Parathyroid adenoma (tissue), 2 donors: ENCODE measurements around the gene RUFY4.

ENCODE experiments used
- H2AFZ ChIP-seq: fragments of 300-600 bp; sonication (generic); one replicate; pipeline ENCODE4 v1.7.0; 2017; ENCODE audit warnings: antibody characterized with exemption, mild to moderate bottlenecking
- H3K27ac ChIP-seq: fragments of 300-600 bp; sonication (generic); one replicate; pipeline ENCODE4 v1.7.0; 2017
- H3K27me3 ChIP-seq: fragments of 300-600 bp; sonication (generic); one replicate; pipeline ENCODE4 v1.7.0; 2017; ENCODE audit warnings: low read length; ENCODE audit not compliant: control insufficient read depth, insufficient read depth
- H3K36me3 ChIP-seq: fragments of 300-600 bp; sonication (generic); one replicate; pipeline ENCODE4 v1.7.0; 2017; ENCODE audit warnings: low read length; ENCODE audit not compliant: control insufficient read depth, insufficient read depth
- H3K4me1 ChIP-seq: fragments of 300-600 bp; sonication (generic); one replicate; pipeline ENCODE4 v1.7.0; 2017; ENCODE audit warnings: control low read depth
- H3K4me2 ChIP-seq: fragments of 300-600 bp; sonication (generic); one replicate; pipeline ENCODE4 v1.7.0; 2017; ENCODE audit warnings: low read length
- H3K4me3 ChIP-seq: fragments of 300-600 bp; sonication (generic); one replicate; pipeline ENCODE4 v1.7.0; 2017; ENCODE audit warnings: low read depth, low read length
- H3K79me2 ChIP-seq: fragments of 300-600 bp; sonication (generic); one replicate; pipeline ENCODE4 v1.7.0; 2017; ENCODE audit warnings: control low read depth
- H3K9ac ChIP-seq: fragments of 300-600 bp; sonication (generic); one replicate; pipeline ENCODE4 v1.7.0; 2017; ENCODE audit warnings: mild to moderate bottlenecking
- H3K9me3 ChIP-seq: fragments of 300-600 bp; sonication (generic); one replicate; pipeline ENCODE4 v1.7.0; 2017; ENCODE audit warnings: low read length; ENCODE audit not compliant: control insufficient read depth
- TF ChIP-seq, protein P1 (sequence below): fragments of 300-600 bp; sonication (generic); IDR thresholded peaks from one replicate; pipeline ENCODE4 v1.7.0; 2017; ENCODE audit warnings: antibody characterized with exemption, mild to moderate bottlenecking
- donor health status: primary hyperparathyroidism.

Gene RUFY4

DNA sequence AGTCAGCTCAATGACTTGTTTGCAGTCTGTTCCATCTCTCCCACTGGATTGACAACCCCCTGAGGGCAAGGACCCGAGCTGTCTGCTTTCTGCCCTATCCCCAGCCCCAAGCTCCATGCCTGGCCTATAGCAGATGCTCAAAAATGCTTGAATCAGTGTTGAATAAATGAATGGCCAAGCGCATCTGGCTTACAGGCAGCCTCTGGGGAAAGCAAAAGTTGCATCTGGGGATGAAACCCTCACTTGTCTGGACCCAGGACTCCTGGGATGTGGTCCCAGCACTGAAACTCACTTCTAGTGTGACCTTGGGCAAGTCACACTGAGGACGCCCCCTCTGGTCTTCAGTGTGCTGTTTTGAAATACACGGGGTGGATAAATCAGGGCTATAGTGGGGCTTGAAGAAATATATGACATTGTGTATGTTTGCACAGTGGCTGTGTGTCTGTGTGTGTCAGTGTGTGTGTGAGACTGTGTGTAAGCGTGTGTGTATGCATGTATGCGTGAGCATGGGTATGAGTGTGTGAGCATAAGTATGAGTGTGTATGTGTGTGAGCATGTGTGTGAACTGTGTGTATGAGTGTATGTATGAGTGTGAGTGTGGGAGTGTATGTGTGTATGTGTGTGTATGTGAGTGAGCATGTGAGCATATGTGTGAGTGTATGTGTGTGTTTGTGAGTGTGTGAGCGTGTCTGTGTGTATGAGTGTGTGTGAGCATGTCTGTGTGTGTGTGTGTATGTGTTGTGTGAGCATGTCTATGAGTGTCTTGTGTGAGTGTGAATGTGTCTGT lies 38.5 kb upstream of the RUFY4 start:
- H3K36me3 ChIP-seq, result no peaks in the 10 kb centered on the region
- no peak overlapping the region for H3K27ac ChIP-seq

DNA sequence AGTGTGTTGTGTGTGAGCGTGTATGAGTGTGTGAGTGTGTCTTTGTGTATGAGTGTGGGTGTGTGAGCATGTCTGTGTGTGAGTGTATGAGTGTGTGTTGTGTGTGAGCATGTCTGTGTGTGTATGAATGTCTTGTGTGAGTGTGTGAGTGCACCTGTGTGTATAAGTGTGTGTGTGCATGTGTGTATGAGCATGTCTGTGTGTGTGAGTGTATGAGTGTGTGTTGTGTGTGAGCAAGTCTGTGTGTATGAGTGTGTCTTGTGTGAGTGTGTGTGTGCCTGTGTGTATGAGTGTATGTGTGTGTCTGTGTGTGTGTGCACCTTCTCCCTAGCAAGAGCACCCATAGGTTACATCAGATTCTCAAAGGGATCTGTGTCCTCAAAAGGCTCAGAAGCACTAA lies 37.8 kb upstream of the RUFY4 start:
- Histone ChIP-seq H2AFZ (no peak overlapping the region), H3K4me1 (no peaks in the 10 kb centered on the region), H3K36me3 (no peaks in the 10 kb centered on the region), H3K9me3 (no peaks in the 10 kb centered on the region), H3K79me2 (no peaks in the 10 kb centered on the region), H3K9ac (no peak overlapping the region), H3K4me2 (no peak overlapping the region), H3K27me3 (no peaks in the 10 kb centered on the region), H3K27ac (no peak overlapping the region), H3K4me3 (no peak overlapping the region)
- TF ChIP-seq, protein P1, sequence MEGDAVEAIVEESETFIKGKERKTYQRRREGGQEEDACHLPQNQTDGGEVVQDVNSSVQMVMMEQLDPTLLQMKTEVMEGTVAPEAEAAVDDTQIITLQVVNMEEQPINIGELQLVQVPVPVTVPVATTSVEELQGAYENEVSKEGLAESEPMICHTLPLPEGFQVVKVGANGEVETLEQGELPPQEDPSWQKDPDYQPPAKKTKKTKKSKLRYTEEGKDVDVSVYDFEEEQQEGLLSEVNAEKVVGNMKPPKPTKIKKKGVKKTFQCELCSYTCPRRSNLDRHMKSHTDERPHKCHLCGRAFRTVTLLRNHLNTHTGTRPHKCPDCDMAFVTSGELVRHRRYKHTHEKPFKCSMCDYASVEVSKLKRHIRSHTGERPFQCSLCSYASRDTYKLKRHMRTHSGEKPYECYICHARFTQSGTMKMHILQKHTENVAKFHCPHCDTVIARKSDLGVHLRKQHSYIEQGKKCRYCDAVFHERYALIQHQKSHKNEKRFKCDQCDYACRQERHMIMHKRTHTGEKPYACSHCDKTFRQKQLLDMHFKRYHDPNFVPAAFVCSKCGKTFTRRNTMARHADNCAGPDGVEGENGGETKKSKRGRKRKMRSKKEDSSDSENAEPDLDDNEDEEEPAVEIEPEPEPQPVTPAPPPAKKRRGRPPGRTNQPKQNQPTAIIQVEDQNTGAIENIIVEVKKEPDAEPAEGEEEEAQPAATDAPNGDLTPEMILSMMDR, result no peak

More for the DNA sequence above, 38.5 kb upstream of the RUFY4 start:
- H3K9ac ChIP-seq, result no peak overlapping the region
- H3K27me3 ChIP-seq, result no peaks in the 10 kb centered on the region
- H3K4me3 ChIP-seq, result no peak overlapping the region
- H3K79me2 ChIP-seq, result no peaks in the 10 kb centered on the region
- peaks cover 3% of the 10 kb centered on the region for H3K4me1 ChIP-seq
- no peak overlapping the region for H3K4me2 ChIP-seq
- H2AFZ ChIP-seq, result no peak overlapping the region
- TF ChIP-seq, protein P1, result no peak
- no peaks in the 10 kb centered on the region for H3K9me3 ChIP-seq

DNA sequence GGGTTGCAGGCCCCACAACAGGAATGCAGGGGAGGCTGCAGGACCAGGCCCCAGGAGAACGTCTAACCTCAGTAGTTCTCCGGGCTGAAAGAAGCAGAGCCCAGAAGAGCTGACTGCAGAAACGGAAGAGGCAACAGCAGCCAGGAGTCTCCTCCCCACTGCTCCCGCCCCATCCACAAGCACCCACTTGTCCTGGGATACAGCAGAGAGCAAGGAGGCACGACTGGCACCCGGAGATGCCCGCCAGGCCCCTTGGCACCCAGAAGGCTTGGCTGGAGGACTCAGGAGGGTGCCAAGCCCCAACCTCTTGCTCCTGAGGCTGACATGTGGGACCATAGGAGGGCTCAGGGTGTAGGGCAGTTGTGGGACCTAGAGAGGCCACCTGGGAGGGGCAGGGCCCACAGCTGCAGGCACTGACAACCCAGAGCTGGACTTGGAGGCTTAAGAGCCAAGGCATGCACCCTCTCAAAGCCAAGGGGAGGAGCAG lies 37.2 kb upstream of the RUFY4 start:
- Histone ChIP-seq H3K4me3 (no peak overlapping the region), H3K4me2 (no peak overlapping the region), H3K9me3 (no peaks in the 10 kb centered on the region), H2AFZ (no peak overlapping the region), H3K9ac (no peak overlapping the region), H3K79me2 (no peaks in the 10 kb centered on the region), H3K27me3 (no peaks in the 10 kb centered on the region), H3K27ac (no peak overlapping the region), H3K36me3 (no peaks in the 10 kb centered on the region), H3K4me1 (no peaks in the 10 kb centered on the region)
- TF ChIP-seq, protein P1, result no peak

DNA sequence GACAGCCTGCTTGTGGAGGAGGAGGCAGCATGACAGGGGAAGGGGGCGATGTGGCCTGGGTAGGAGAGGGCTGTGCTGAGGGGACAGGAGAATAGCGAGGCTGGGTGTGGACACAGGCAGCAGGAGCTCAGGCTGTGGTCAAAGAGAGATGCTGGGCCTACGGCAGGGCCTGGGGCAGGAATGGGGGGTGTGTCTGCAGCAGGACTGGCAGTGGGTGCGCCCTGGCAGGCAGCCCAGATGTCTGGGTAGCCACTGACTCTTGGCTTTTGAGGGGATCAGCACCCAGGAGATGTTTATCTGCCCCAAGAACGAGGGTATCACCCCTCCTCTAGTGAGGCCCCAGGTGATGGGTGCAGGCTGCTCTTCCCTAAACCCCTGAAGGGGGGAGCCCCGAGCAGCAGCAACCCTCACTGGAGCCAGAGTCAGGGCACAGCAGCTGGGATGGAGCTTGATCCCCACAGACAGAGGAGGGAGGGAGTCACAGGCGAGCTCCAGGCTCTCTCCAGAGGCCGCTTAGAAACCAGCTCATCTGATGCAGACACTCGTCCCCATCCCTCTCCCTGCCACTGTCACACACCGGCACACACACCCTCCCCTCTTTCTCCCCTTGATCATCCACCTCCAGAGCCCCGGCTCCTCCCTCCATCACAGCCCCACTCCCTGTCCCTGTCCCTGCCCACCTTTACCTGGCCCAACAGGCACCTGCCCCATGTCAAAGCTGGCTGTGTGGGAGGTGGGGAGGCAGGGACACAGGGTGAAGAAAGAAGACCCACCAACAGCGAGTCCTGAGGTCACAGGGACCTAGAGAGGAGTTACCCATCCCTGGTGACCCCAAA lies 36.5 kb upstream of the RUFY4 start:
- TF ChIP-seq, protein P1, result no peak
- Histone ChIP-seq H3K9ac (no peak overlapping the region), H2AFZ (no peak overlapping the region), H3K27me3 (no peaks in the 10 kb centered on the region), H3K79me2 (no peaks in the 10 kb centered on the region), H3K4me1 (no peaks in the 10 kb centered on the region), H3K4me3 (no peak overlapping the region), H3K9me3 (no peaks in the 10 kb centered on the region), H3K36me3 (no peaks in the 10 kb centered on the region), H3K4me2 (no peak overlapping the region), H3K27ac (no peak overlapping the region)
